CD4-positive, alpha-beta T cell treated with Interleukin-17A for 4 hours (primary cell): Measurements from ENCODE around the gene GATC.

Experiments
- DNase-seq: peaks from one replicate; pipeline ENCODE4 v3.0.0-alpha.2; 2020; ENCODE audit warnings: mixed read lengths

GATC gene

DNA sequence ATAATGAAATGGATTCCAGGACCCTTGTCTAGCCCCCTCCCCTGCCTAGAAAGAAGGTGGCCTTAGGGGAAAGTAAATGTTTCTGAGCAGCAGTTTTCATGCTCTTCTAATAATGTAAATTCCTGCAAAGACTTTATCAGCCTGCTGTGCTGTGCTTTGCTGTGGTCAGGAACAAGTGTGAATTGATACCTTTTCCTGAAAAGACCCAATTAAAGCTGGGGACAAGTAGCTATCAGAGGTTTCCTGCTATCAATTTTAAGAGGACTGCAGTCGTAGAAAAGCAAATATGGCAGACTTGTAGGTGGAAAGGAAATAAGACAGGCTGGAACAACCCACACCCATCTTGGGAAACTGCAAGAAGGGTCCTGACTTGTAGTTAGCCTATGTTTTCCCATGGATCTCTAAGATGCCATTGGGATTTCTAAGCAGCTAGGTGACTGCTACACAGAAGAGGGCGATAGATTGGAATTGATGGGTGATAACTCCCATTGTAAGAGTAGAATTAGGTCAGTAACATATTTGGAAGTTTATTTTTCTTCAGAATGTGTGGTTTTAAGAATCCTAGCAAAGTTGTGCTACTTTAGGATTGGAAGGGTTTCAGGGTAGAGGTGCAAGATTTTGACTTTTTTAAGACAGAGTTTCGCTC is 52.7 kb downstream of the GATC start:
- DNase-seq, result no peak

DNA sequence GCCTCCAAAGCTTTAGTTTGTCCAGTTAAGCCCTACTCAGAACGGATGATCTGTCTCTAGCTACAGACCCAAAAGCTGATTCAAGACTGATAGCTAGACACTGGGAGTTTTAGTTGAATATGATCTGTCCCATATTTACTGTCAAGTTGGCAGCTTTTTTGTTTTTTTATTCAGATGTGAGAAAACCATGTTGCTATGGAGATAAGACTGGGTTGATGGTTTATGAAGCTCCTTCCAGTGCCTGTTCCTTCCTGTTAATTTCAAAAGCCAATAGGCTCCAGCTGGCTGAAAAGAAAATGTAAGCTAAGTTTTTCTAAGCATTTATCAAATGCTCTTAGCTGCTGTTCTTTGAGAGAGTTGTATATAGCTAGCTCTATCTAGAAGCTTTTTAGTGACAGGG is 54.3 kb downstream of the GATC start:
- no peak for DNase-seq

DNA sequence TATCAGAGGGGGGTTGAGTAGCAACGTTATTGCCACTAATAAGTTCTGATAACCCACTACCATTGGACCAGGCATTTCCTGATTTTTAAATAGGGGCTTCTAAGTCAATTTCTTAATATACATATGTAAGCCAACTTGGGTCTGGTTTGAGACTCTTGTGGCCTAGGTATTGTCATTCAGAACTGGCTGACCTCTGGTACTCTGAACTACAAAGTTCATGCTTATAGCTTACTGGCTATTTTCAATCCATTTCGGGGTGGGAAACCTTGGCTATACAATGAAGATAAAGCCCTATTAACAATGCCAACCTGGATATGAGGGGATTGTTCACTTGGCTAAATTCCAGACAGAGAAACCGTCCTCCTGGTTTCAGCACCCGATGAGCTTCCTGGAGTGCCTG is 58.3 kb downstream of the GATC start:
- DNase-seq, result no peak

DNA sequence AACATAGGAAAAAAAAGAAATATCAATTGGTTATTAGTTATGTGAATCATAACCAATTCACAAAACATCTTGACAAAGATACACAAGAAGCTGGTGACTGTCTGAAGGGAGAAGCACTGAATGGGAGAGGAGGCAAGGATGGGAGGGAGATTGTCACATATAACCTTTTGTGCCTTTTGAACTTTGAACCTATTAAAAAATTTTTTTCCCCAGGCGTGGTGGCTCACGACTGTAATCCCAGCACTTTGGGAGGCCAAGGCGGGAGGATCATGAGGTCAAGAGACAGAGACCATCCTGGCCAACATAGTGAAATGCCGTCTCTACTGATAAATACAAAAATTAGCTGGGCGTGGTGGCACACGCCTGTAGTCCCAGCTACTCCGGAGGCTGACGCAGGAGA is 62.3 kb downstream of the GATC start:
- DNase-seq, result no peak
